RWPE2 (cell line): ENCODE measurements around the gene MRGPRD.

Experiments used
- ATAC-seq: fragments of 200-7000 bp; cut with Tn5 transposase; 3 replicates; pipeline ENCODE4 v1.9.1; 2021; ENCODE audit warnings: low read depth
- DNase-seq: peaks from one replicate; pipeline ENCODE4 v3.0.0-alpha.2; 2020; ENCODE audit warnings: low spot score
- H3K27ac ChIP-seq: fragments of 450-650 bp; 2 replicates; pipeline ENCODE4 v1.5.1; 2017; ENCODE audit warnings: mild to moderate bottlenecking; ENCODE audit not compliant: poor library complexity, severe bottlenecking
- H3K27me3 ChIP-seq: fragments of 250-450 bp; sonication (Bioruptor Pico); 2 replicates; pipeline ENCODE4 v1.5.1; 2021; ENCODE audit warnings: mild to moderate bottlenecking, moderate library complexity; ENCODE audit not compliant: insufficient read depth, poor library complexity, severe bottlenecking
- H3K36me3 ChIP-seq: fragments of 250-450 bp; sonication (Bioruptor Pico); 2 replicates; pipeline ENCODE4 v1.5.1; 2020; ENCODE audit warnings: low read depth, mild to moderate bottlenecking, moderate library complexity
- H3K4me1 ChIP-seq: fragments of 250-450 bp; sonication (Bioruptor Pico); 2 replicates; pipeline ENCODE4 v1.5.1; 2021; ENCODE audit warnings: mild to moderate bottlenecking, moderate library complexity; ENCODE audit not compliant: insufficient read depth, poor library complexity, severe bottlenecking
- H3K4me3 ChIP-seq: fragments of 250-450 bp; sonication (Bioruptor Pico); 2 replicates; pipeline ENCODE4 v1.5.1; 2021; ENCODE audit warnings: mild to moderate bottlenecking, moderate library complexity; ENCODE audit not compliant: severe bottlenecking
- H3K9me3 ChIP-seq: fragments of 250-450 bp; sonication (Bioruptor Pico); 2 replicates; pipeline ENCODE4 v1.5.1; 2021; ENCODE audit warnings: mild to moderate bottlenecking, moderate library complexity; ENCODE audit not compliant: severe bottlenecking
- TF ChIP-seq, protein P1 (sequence below): fragments of 450-650 bp; IDR thresholded peaks from one replicate; pipeline ENCODE4 v1.5.1; 2017; ENCODE audit warnings: mild to moderate bottlenecking, moderate library complexity; ENCODE audit not compliant: poor library complexity, severe bottlenecking

The MRGPRD gene

DNA sequence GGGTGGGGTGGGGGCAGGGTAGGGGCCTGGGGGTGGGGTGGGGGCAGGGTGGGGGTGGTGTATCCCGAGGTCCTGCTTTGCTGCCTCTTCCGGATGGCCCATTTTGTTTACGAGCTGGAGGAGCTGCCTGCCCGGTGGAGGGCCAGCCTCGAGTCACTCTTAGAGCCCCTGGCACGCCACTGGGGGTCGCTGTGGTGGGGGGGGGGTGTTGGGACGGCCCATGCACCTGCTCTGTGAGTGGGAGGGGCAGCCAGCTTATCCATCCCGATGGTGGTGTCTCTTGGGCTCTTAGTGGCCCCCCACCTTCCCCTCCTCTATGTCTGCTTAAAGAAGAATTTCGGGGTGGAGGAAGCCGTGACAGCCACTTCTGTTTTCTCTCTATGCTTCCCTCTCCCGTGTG lies 24.6 kb downstream of the MRGPRD start:
- H3K36me3 ChIP-seq: no peaks in the 10 kb centered on the region
- DNase-seq (no peak), ATAC-seq (no peak)
- no peak overlapping the region for H3K4me3 ChIP-seq
- H3K4me1 ChIP-seq: no peaks in the 10 kb centered on the region
- H3K9me3 ChIP-seq: no peaks in the 10 kb centered on the region
- no peak overlapping the region for H3K27ac ChIP-seq
- no peaks in the 10 kb centered on the region for H3K27me3 ChIP-seq
- TF ChIP-seq, protein P1, sequence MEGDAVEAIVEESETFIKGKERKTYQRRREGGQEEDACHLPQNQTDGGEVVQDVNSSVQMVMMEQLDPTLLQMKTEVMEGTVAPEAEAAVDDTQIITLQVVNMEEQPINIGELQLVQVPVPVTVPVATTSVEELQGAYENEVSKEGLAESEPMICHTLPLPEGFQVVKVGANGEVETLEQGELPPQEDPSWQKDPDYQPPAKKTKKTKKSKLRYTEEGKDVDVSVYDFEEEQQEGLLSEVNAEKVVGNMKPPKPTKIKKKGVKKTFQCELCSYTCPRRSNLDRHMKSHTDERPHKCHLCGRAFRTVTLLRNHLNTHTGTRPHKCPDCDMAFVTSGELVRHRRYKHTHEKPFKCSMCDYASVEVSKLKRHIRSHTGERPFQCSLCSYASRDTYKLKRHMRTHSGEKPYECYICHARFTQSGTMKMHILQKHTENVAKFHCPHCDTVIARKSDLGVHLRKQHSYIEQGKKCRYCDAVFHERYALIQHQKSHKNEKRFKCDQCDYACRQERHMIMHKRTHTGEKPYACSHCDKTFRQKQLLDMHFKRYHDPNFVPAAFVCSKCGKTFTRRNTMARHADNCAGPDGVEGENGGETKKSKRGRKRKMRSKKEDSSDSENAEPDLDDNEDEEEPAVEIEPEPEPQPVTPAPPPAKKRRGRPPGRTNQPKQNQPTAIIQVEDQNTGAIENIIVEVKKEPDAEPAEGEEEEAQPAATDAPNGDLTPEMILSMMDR: no peak

DNA sequence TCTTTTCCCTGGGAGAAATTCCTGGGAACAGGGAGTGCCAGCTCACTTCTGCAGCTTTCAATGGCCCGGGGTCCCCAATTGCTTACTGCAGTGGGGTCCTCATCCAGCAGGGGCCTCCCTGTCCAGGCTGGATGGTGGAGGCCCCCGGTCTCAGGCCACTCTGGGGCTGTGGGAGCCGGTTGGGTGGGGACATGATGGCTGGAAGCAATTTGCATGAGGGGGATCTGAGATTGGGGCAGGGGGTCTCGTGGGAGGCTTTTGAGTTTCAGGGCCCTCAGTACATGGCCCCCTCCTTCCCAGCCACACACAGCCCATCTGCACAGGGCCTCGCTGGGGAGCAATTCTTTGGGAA lies 25.2 kb downstream of the MRGPRD start:
- no peak for DNase-seq
- no peak overlapping the region for H3K27ac ChIP-seq
- no peaks in the 10 kb centered on the region for H3K27me3 ChIP-seq
- TF ChIP-seq, protein P1: no peak
- H3K4me1 ChIP-seq: no peaks in the 10 kb centered on the region
- H3K4me3 ChIP-seq: no peak overlapping the region
- no peaks in the 10 kb centered on the region for H3K36me3 ChIP-seq
- ATAC-seq: no peak
- no peaks in the 10 kb centered on the region for H3K9me3 ChIP-seq

DNA sequence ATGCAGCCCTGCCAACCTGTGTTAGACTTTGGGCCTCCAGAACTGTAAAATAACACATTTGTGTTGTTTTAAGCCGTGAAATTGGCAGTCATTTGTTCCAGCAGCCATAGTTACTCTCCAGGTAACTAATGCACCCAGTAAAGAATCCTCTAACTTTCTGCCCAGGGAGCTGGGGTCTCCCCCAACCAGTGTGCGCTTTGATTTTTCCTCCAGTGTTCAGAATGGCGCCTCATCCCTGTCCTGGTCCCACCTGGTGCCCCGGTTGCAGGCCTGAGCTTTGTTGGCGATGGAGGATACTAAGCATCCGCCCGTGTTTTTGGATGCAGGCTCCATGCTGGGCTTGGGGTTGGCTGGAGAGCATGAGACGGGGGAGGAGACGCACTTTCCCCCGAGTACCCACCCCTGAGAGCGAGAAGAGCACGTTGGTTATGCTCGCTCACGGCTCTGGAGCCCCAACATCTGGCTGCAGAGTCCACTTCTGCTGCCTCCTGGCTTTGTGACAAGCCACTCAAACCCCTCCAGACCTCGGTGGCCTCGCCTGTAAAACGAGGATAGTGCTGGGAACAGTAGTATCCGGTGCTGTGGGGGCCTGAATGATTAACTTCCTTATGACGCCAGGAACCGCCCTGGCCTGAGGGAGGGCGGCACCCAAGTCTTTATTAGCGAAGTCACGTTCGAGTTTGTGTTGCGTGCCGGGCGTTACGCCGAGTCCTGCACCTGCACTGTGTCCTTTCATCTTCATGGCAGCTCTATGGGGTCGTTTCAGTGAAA lies 25.8 kb downstream of the MRGPRD start:
- TF ChIP-seq, protein P1: no peak
- ATAC-seq: no peak
- Histone ChIP-seq H3K9me3 (no peaks in the 10 kb centered on the region), H3K4me3 (no peak overlapping the region), H3K4me1 (no peaks in the 10 kb centered on the region), H3K36me3 (no peaks in the 10 kb centered on the region), H3K27me3 (no peaks in the 10 kb centered on the region), H3K27ac (no peak overlapping the region)
- no peak for DNase-seq

DNA sequence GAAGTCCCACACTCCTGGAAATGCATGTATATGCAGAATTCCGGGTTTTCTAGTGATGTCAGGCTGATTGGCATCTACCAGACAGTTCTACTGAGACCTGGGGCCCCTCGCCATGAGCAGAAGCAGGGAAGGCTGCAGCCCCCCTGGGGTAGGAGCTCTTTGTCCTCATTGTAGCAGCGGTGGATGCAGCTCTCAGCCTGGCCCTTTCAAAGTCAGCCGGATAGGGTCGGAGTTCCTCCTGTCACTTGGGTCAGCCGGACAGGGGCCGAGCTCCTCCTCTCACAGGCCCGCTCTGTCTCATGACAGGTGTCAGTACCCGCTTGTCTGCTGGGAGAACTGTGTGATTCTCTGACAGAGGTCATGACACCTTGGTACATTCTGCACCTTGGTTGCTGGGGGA lies 30.0 kb downstream of the MRGPRD start:
- no peaks in the 10 kb centered on the region for H3K9me3 ChIP-seq
- no peak for DNase-seq
- no peak overlapping the region for H3K4me3 ChIP-seq
- H3K27ac ChIP-seq: no peak overlapping the region
- TF ChIP-seq, protein P1: no peak
- H3K4me1 ChIP-seq: no peaks in the 10 kb centered on the region
- H3K36me3 ChIP-seq: no peaks in the 10 kb centered on the region
- no peaks in the 10 kb centered on the region for H3K27me3 ChIP-seq
- ATAC-seq: no peak

DNA sequence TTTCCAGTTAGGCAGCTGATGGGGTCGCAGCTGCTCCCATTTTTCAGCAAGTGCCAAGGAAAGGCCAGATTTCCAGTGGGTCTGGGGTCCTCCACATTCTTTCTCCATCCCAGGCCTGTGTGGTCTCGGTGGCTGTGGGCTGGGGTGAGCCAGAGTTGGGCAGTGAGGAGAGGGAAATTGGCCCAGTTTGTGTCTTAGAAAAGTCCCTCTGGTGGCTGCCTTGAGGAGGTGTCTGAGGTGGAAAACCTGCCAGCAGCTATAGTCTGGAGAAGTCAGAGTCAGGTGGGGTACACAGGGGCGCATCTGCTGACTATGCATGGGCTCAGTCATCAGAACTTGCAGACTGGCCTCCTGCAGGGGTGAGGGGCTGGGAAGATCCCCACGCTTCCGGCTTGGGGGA lies 30.5 kb downstream of the MRGPRD start:
- no peaks in the 10 kb centered on the region for H3K9me3 ChIP-seq
- H3K27ac ChIP-seq: no peak overlapping the region
- H3K4me1 ChIP-seq: no peaks in the 10 kb centered on the region
- ATAC-seq: peak; percentile 73
- no peaks in the 10 kb centered on the region for H3K27me3 ChIP-seq
- H3K36me3 ChIP-seq: no peaks in the 10 kb centered on the region
- no peak overlapping the region for H3K4me3 ChIP-seq
- TF ChIP-seq, protein P1: peak; percentile 14
- DNase-seq: no peak
